ENCODE results near the gene FEM1C.

FEM1C gene

DNA sequence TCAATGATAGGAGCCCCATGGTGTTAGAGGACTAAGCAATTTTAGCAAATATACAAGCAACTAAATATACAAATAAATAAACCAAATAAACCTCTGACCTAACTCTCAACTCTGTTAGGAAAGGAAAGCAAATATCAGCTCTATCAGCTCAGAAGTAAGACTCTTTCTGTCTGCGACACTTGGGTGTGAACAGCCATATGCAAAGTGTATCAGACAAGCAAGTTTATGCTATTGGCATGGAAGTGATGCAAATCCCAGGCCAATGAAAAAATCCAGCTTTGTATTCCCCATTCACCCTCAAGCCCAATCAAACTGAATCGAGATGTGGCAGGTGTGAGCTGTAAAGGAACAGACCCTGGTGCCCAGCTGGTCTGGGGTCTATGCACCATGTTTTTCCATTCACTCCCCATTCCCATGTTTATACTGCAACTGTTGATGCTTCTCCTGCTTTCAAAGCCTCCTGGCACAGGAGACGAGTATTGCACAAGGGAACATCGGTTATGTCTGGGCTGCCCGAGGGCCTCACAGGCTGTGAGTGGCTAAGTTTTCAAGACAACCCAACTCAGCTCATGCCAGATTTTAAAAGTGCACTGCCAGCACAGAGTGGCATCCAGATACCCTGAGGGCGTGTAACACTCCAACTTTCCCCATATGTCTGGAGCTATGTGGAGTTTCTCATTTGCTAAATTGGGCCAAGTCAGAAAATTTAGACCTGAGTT, 73.1 kb downstream of the FEM1C start:
- DNase-seq = no peak

DNA sequence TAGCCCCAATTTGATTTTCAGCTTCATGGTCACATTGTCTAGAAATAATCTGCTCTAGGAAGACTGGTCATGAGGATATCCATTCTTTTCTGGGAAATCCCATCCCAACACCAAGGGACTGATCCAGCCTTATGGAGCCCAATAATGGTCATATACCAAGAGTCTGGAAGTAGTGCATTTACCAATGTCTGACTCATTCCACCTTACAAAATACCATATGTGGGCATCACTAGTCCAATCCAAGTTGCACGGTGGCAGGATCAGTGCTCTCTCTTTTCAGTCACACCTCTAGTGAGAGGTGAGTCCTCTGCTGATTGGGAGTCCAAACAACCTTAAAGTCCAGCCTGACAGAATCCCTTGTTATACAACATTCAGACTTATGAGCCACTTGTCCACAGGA, 73.7 kb downstream of the FEM1C start:
- no peak for DNase-seq

All from fibroblast of skin of abdomen (primary cell).